NCI-H2171 treated with DMSO at 0.1 percent for 48 hours (cell line): ENCODE measurements around the gene SH3GL3.

Experiments
- DNase-seq: peaks from one replicate; lab custom pipeline; 2025; lab: John Stamatoyannopoulos, UW

The SH3GL3 gene, protein sequence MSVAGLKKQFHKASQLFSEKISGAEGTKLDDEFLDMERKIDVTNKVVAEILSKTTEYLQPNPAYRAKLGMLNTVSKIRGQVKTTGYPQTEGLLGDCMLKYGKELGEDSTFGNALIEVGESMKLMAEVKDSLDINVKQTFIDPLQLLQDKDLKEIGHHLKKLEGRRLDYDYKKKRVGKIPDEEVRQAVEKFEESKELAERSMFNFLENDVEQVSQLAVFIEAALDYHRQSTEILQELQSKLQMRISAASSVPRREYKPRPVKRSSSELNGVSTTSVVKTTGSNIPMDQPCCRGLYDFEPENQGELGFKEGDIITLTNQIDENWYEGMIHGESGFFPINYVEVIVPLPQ

DNA sequence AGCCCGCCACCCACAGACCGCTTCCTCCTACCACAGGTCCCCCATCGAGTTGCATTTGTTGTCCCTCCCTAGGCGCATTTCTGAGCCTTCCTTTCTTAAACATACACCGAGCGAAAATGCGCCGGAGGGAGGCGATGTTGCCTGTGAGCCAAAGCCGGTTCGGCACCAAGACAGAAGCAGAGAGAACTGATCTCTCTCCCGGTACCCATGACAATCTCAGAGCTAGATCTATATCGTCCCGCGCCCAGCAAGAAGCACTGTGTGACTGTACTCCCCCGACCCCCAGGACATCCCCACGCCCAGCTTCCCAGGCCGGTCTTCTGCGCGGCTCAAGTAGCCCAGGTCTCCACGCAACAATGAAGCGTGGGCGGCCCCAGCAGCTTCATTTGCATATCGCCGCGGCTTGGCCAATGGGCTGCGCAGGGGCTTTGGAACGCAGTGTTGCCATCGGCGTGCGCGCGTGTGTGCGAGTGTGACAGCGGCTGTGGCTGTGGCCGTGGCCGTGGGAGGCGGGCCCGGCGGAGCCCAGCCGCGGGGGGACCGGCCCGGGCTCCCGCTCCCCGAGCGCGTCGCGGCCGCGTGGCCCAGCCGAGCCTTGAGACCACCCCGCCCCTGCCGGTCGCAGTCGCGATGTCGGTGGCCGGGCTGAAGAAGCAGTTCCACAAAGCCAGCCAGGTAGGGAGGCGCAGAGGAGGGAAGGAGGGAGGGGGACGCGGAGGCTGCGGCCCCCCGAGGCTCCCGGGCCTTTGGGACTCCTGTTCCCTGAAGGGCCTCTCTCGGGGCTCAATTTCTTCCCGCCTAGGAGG, at the start of gene SH3GL3:
Gene SH3GL3 (plus strand): TSS at position 438 of the 806 bp plus-strand sequence. CDS start 193 bp downstream, at position 631.
- DNase-seq: peak; percentile 50

DNA sequence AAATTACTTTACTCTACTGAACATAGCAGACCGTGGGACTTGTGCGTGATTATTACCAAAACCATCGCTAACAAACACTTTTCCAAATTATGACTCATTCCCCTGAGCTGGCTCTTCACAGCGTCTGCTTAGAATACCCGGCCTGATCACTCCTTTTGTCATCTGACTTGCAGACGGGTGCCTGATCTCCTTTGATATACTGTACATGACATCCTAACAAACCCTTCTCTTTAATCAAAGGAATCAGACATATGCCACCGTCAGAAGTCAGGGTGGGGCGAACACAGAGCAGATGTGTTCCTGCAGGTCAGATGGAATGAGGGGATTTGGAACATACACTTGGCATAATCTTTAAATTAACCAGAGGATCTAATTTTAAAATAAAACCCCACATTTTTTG, 48.5 kb upstream of the SH3GL3 start:
- no peak for DNase-seq

DNA sequence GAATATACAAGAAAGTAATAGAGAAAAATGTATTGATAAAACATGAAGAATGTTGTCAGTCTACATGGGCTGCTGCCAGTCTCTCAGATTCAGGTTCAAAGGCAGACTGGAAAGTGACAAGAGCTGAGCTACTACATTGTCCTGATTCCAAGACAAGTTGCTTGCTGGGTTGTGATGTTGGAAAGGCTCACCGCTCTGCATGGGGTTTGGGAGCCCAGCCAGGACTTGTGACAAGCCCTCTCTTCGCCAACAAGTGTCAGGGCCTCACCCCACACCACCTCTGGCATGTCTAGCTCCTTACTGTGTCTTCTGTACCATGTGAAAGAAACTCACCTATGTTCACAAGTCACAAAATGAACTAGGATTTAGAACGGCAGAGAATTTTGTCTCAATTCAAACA, 43.0 kb upstream of the SH3GL3 start:
- no peak for DNase-seq

DNA sequence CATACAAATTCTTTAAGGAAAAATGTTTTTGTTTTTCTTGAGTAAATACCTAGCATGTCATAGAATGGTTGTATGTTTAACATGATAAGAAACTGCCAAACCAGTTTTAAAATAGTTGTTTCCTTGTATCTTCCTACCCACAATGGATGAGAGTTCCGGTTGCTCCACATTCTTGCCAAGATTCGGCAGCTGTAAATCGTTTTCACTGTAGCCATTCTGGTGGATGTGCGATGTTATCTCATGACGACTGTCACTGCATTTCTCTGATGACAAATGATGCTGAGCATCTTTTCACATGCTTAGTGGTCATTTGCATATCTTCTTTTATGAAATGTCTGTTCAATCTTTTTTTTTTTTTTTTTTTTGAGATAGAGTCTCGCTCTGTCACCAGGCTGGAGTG, 36.6 kb upstream of the SH3GL3 start:
- DNase-seq: no peak

DNA sequence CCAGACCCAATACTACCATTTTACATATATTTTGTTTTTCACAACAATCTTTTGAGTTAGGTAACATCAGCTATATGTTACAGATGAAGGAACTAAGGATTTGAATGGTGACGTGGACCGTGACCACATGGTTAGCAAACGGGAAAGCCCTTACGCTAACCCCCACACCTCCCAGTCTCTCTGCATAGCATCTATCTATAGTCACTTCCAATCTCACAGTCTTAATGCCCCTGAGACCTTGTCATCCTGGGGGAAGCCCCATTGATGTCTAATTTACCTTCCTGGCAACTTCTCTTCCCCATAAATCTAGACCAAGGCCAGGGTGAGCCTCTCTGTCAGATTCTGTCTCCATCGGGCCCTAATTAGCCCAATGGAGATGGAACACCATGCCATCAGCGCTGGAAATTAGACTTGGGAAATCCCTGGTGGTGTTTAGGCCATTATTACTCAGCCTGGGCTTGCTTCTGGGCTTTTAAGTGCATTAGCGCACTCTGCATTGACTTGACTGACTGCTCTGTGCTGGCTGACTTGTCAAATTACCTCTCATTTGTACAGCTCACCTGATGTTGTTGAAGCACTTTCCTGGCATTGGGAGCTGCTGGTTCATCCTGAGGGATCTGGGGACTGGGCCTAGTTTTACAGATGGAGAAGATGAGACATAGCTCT, 34.0 kb upstream of the SH3GL3 start:
- DNase-seq: no peak

DNA sequence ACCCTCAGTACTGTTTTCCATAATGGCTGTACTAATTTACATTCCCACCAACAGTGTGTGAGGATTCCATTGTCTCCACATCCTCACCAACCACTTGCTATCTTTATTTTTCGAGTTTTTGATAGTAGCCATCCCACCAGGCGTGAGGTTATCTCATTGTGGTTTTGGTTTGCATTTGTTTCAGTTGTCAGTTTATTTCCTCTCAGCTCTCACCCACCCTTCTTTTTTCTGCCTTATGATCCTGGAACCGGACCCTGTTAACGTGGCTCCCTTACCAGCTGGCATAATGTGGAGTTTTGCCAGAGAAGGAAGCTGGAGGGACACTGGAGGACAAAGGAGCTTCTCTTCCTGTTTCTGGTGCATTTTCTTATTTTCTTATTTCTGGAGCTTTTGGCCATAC, 25.1 kb upstream of the SH3GL3 start:
- DNase-seq: no peak

DNA sequence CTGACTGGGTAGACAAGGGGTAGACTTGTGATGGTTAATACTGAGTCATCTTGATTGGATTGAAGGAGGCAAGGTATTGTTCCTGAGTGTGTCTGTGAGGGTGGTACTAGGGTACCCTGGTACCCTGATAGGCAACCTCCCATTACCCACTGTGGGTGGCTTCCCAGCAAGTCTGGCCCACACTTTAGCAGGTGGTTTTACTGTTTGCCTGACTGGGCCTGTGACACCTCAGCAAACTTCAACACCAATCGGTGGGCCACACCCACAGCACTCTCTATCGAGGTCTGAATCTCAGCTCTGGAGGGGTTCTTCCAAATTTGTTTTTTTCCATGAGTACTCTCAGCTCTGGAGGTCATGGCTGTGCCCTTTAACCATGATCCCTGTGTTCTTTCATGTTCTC, 24.6 kb upstream of the SH3GL3 start:
- DNase-seq: no peak

DNA sequence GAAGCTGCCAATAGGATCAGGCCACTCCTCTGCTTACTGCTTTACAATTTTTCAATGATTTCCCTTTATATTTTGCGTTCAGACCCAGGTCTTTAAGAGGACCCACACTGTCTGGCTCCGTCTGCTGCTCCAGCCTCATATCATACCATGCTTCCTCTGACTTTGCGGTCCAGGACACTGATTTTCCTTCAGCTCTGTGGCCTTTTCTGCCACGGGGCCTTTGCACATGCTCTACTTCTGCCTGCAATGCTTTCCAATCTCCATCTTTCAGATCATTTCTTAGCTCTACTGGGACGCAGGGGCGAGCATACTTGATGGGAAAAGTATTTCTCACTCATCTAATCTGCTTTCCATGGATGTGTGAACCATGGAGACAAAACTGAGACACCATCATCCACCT, 23.0 kb upstream of the SH3GL3 start:
- DNase-seq: no peak

DNA sequence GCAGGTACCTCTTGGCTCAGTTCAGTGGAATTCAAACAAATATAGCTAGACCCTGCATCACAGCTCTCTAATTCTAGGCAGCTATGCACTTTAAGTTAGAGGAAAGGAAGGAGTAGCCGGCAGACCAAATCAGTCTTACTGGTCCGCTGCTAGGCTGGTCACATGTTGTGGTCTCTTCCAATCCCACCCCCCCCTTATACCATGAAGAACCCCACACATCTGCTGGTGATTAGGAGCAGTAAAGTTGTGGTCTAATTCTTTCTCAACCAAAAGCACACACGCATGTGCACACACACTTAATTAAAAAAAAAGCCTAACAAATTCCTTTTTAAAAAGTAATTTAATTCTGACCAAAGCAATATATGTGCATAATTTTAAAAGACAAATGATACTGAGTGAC, 16.7 kb upstream of the SH3GL3 start:
- DNase-seq: no peak

DNA sequence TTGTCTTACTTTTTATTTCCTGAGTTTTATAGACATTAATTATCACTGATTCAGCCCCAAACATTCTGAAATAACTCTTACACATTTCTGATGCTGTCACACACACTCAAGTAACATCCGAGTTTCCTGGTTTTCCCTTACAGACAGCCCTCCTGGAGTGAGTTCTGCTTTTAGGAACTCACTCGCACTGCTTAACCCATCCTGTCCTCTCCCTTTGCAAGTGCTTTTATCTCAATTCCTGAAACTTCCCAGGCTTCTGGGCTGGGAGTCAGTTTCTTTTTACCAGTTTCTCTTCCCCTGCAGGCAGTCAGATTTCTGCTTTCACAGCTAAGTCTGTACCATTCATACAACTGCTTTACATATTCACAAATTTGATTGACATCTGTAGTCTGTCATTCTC, 15.6 kb upstream of the SH3GL3 start:
- DNase-seq: no peak

DNA sequence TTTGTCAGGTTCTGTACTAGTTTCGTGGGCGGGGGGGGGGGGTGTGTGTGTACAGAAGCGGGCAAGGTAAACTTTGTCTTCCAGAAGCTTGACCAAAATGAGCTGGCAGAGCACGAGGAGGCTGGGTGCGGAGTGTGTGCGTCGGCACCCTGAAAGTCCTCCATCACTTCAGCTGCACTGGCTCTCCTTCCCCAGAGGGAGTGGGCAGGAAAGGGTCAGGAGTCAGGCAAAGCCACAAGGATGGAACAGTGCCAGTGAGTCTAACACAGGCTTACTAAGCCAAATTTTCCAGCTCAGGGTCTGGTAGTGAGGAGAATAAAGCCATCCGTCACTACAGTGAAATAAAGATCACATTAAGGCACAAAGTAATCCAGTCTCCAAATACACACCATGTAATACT, 11.9 kb upstream of the SH3GL3 start:
- DNase-seq: no peak

DNA sequence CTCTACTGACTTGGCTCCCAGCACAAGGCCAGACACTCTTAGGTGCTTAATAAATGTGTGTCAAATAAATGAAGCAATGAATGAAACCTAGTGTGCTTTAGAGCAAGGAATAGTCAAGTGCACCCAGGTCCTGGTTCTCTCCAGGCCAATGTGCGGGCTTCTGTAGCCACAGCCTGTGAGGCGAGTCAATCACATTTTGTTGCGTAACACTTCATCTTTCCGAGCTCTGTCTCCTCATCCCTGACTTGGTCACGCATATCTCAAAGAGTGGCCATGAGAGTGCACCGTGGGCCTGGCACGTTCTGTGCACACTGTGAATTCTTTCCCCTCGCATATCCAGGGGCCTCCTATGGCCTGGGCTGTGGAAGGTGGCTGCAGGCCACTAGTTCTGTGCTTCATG, 11.4 kb upstream of the SH3GL3 start:
- no peak for DNase-seq

DNA sequence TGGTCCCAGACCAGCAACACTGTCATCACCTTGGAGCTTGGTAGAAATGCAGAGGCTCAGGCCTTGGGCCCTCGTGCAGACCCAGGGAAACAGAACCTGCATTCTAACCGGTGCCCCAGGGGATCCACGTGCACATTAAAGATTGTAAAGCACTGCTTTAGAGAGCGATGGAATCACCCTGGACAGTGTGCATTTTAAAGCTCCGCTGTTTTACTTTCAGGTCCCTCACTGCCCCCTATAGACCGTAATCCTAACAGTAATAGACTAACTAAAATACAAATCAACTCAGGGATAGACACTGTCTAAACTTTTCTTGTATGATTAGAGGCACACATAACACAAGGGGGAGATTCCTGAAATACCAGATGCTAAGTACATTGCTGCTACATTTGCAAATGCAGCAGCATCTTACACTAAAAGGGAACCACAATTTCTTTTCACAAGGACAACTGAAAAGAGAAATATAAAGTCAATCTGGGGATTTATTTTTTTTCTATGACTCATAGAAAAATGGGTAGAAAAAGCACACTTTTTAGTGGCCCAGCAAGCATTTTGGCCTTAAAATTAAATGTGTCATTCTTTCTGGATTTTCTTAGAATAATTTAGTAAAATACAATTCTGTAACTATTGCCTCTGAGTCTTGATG, 10.5 kb upstream of the SH3GL3 start:
- no peak for DNase-seq

DNA sequence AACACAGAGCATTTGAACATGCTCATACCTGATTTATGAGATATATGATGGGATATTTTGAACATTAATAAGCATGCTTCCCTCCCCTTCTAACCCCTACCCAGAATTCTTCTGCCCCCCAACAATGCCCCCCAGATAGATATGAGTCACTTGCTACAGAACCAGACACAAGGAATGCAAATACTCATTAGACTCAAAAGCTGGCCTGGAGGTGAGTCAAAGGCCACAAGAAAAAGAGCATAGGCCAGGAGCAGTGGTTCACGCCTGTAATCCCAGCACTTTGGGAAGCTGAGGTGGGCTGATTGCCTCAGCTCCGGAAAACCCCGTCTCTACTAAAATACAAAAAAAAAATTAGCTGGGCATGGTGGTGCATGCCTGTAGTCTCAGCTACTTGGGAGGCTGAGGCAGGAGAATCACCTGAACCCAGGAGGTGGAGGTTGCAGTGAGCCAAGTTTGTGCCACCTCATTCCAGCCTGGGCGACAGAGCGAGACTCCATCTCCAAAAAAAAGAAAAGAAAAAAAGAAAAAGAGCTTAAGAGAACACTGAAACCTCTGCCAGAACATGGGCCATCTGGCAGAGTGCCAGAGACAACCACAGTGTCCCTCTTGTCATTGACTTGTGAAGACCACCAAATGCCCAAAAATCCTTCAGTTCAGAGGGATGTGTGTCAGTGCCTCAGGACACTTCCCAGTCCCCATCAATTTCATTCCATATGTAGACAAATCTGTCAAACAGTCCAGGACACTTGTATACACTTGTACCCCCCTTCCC, 3.9 kb upstream of the SH3GL3 start:
- DNase-seq: no peak

DNA sequence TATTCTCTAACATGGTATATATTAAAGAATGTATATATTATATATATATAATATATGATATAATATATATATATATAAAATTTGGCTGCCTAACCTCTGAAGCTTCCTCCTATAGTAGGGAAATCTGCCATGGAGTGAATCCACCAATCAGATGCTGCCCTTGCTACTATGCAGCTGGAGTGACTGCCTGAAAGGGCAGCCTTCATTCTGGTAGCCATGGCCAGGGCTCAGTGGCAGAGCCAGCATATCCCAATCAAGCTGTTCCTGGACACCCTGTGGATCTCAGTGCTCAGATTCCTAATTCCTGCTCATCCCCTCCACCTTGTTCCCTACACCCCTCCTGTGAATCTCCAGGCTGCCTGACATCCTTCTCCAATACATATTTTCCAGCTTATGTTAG, 2.2 kb upstream of the SH3GL3 start:
- DNase-seq: no peak

DNA sequence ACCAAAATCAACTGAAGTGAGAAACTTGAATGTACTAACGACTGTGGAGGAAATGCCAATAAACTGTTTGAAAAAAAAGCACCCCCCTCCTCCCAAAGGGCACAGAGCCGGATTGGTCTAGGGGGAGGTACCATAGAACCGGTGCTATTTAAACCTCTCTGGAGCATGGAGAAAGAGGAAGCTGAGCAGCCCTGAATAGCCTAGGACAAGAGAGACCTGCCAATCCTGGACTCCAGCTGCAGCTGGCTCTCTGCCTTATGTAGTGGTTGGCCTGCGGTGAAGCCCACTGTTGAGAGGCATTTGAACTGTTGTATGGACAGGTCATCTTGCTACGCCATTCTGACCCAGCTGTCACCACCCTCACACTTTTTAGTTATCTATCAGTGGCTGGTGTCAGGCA, 1.5 kb upstream of the SH3GL3 start:
- DNase-seq: no peak

DNA sequence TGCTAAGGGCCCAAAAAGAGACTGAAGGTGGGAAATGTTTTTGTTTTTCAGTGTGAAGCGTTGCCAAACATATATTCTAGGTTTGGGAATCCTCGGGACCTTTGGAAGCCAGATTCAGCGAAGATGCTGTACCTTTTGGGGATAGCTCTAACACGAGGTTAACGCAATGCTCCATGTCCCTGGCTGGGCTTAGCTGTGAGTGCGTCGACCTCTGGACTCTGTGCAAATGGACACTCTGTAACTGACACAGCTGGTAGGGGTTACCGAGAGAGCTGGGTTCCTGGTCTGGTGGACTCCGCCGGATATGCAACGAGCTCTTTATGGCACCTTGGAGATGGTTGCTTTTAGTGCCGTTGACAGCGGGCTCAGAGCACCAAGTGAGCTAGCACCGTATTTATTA, 724 bp upstream of the SH3GL3 start:
- no peak for DNase-seq

DNA sequence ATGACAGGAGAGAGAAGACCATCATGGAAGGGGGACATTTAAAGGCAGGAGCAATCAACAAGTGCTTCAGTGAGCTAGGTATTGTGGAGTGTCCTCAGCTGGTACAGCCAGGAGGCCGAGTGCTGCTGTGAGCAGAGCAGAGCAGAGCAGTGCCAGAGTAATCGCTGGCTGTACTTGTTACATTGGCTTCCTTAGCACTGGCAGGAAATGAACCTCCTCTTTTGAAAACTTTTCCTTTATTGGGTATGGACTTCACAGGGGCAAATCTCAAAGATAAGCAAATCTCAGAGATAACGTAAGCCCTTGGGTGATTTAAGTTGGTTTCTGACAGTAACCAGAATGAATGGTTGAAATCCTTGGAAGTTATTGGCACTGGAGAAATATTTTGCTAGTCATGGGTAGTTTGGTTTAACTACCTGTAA, 2.1 kb downstream of the SH3GL3 start:
- no peak for DNase-seq

DNA sequence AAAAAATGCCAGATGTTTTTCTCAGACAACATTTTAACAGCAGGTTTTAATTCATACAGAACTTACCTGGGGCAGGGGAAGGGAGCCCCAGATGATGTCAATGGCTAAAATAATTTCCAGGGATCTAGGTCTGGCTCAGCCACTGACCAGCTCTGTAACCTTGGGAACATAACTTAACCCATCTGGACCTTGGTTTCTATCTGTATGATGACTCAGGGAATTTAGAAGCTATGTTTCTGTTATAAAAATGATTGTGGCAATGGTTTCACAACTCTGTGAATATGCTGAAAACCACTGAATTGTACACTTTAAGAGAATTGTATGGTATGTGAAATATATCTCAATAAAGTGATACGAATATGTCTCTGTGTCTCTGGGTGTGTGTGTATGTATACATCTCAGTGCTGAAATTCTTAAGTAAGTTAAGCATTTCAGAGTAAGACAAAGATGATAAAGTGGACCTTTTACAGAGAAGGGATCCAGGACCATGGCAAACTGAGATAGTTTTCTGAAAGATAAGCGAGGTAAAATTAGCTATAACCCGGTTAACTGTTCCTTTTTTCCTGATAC, 2.9 kb downstream of the SH3GL3 start:
- no peak for DNase-seq

DNA sequence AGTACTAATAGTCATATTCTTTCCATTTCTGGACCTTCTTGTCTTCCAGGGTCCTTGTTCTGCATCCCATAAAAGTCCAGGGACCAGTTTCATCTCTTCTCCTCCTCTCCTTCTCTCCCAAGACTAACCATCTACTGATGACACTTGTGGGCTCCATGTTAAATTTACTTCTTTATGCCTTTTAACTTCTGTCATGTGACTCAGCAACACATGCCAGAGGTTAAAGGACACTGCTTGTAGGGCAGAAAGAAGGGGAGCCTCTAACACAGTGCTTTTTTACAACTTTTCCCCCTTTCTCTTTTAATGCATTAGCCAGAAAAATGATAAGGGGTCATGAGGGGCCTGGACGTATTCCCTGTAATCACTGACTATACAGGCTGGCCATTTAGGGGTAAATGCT, 10.0 kb downstream of the SH3GL3 start:
- DNase-seq: no peak

DNA sequence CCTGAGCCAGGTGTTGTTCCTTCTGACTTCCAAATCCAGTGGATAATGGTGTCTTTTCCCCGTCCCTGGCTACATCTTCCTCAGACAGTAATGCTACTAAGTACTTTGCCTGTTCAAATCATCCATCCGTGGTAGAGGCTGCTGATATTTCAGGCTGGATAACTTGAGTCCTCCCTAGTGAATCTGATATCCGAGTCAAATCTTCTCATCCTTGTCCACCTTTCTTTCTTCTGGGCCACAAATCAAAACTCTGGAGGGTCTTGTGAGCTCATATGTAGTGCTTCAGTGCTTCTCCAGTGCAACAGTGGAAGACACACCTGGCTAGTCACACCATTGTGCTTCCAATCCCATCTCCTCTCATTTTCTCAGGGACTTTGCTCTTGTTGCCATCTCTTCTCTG, 11.2 kb downstream of the SH3GL3 start:
- DNase-seq: no peak
